Neuron (in vitro differentiated cells): ENCODE measurements around the gene OR13C8.
"Not testable (repeated sequence)": the region's sequence is repeated elsewhere in the genome, so short reads cannot be mapped to it uniquely, and the experiment has no call there.

Source experiments
- H2AFZ ChIP-seq: one replicate; pipeline ENCODE4 v1.6.1; 2013; ENCODE audit warnings: low read depth, mild to moderate bottlenecking, inconsistent platforms, low read length, moderate library complexity
- H3K27me3 ChIP-seq: one replicate; pipeline ENCODE4 v1.6.1; 2013; ENCODE audit warnings: low read length; ENCODE audit not compliant: insufficient read depth
- H3K36me3 ChIP-seq: one replicate; pipeline ENCODE4 v1.6.1; 2013; ENCODE audit warnings: low read length; ENCODE audit not compliant: insufficient read depth
- H3K4me1 ChIP-seq: one replicate; pipeline ENCODE4 v1.6.1; 2013; ENCODE audit warnings: low read length; ENCODE audit not compliant: insufficient read depth
- H3K4me3 ChIP-seq: 2 replicates; pipeline ENCODE4 v1.5.1; 2013; ENCODE audit warnings: mild to moderate bottlenecking, low read length, moderate library complexity
- H3K9me3 ChIP-seq: one replicate; pipeline ENCODE4 v1.6.1; 2013; ENCODE audit warnings: low read length

The OR13C8 gene, protein sequence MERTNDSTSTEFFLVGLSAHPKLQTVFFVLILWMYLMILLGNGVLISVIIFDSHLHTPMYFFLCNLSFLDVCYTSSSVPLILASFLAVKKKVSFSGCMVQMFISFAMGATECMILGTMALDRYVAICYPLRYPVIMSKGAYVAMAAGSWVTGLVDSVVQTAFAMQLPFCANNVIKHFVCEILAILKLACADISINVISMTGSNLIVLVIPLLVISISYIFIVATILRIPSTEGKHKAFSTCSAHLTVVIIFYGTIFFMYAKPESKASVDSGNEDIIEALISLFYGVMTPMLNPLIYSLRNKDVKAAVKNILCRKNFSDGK

DNA sequence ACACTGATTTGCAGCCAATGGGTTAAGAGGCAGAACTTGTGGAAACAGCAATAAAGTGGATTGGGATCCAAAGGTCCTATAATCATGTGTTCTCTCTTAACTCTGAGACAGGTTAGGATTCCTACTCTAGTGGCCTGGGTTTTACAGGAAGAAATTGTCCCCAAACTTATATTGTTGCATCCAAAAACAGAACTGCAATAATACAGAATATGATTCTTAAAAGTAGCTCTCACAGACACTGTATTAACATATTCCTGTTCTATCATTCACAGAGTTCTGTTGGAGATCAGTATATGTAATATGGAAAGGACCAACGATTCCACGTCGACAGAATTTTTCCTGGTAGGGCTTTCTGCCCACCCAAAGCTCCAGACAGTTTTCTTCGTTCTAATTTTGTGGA lies at the start of gene OR13C8:
Gene OR13C8 (plus strand): TSS at position 301 of the 400 bp plus-strand sequence. CDS start 0 bp downstream, at position 301.
- H3K27me3 ChIP-seq = no peaks in the 10 kb centered on the region
- no peak within 1 kb of the TSS for H3K4me3 ChIP-seq
- H3K4me1 ChIP-seq = no peaks in the 10 kb centered on the region
- H3K36me3 ChIP-seq = no peaks in the 10 kb centered on the region
- H2AFZ ChIP-seq = no peak within 1 kb of the TSS
- H3K9me3 ChIP-seq = no peaks in the 10 kb centered on the region

DNA sequence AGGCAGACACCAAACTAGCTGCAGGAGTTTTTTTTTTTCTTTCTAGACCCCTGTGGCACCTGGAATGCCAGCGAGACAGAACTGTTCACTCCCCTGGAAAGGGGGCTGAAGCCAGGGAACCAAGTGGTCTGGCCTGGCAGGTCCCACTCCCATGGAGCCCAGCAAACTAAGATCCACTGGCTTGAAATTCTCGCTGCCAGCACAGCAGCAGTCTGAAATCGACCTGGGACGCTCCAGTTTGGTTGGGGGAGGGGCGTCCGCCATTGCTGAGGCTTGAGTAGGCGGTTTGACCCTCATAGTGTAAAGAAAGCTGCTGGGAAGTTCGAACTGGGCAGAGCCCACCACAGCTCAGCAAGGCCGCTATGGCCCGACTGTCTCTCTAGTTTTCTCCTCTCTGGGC lies 48.7 kb upstream of the OR13C8 start:
- not testable (repeated sequence) for H3K9me3 ChIP-seq, H2AFZ ChIP-seq, H3K4me1 ChIP-seq, H3K27me3 ChIP-seq, H3K4me3 ChIP-seq, H3K36me3 ChIP-seq

DNA sequence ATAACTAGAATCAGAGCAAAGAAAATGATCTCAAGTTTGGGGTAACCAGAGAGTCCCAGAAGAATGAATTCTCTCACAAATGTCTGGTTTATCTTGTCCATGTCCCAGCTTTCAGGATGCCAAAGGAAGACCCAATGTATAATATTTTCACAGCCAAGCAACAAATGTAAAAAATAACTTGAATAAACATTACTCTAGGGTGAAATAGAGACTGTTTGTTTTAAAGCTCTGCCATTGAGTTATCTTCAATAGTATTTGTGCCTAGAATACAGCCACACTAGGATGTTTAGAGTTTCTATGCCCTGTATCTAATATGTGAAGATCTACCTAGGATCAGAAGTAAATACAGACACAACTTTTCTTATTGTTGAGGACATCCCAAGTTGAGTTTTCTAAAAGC lies 41.9 kb upstream of the OR13C8 start, which contains the start of gene OR13C4:
Gene OR13C4 (minus strand): TSS at position 101 of the 400 bp plus-strand sequence. CDS start 0 bp downstream, at position 101.
- Histone ChIP-seq H2AFZ (no peak within 1 kb of the TSS), H3K4me3 (no peak within 1 kb of the TSS), H3K4me1 (no peaks in the 10 kb centered on the region), H3K27me3 (no peaks in the 10 kb centered on the region), H3K36me3 (no peaks in the 10 kb centered on the region), H3K9me3 (no peaks in the 10 kb centered on the region)

DNA sequence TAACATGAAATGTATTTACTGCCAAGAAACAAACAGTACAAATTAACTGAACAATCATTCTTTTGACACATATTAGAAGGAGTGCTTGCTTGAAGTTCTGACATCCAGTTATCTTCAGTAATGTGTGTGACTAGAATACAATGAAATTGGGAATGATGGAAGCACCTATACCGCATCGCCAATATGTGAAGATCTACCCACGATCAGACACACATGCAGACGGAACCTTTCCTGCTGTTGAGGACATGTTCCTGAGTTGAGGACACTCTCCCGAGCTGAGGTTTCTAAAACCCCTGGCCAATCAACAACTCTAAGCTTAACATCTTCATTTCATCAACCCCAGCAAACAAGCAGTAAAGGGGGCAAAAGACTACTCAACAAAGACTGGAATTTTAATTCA lies 32.2 kb upstream of the OR13C8 start, which contains the start of gene OR13C3:
Gene OR13C3 (minus strand): TSS at position 101 of the 400 bp plus-strand sequence. CDS start 133 bp downstream, outside the sequence.
- H3K9me3 ChIP-seq = no peaks in the 10 kb centered on the region
- H3K4me3 ChIP-seq = no peak within 1 kb of the TSS
- no peaks in the 10 kb centered on the region for H3K27me3 ChIP-seq
- peaks cover 6% of the 10 kb centered on the region for H3K4me1 ChIP-seq
- no peaks in the 10 kb centered on the region for H3K36me3 ChIP-seq
- no peak within 1 kb of the TSS for H2AFZ ChIP-seq

DNA sequence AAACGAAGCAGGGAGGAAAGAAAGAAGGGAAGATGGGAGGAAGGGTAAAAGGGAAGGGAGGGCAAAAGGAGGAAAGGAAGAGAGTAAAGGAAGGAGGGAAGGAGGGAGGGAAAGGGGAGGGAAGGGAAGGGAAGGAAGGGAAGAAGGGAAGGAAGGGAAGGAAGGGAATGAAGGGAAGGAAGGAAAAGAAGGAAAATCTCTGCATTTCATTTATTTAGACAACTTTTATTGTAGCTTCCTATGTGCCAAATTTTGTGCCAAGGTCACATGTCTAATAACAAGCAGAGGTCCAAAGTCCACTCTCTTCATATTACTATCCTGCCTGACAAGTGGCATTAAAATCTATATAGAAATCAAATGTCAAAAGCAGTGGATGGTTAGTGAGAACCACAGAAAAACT lies 29.7 kb upstream of the OR13C8 start:
- Histone ChIP-seq H3K36me3 (no peaks in the 10 kb centered on the region), H3K27me3 (no peaks in the 10 kb centered on the region), H2AFZ (no peak overlapping the region), H3K4me1 (no peaks in the 10 kb centered on the region), H3K9me3 (no peaks in the 10 kb centered on the region), H3K4me3 (no peak overlapping the region)

DNA sequence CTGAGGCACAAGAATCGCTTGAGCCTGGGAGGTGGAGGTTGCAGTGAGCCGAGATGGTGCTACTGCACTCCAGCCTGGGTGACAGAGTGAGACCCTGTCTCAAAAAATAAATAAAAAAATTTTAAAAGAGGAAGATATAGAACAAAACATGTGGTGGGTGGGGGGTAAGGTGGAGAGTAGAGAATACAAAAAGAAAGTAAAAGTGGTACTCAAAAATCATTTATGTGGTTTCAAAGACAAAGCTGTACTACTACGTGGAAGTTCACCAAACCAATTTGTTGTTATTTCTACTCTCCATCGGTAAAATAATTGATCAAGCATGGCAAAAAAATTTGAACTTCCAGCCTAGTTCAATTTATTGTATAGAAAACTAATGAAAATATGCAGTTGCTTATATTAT lies 24.3 kb upstream of the OR13C8 start:
- Histone ChIP-seq H3K36me3 (no peaks in the 10 kb centered on the region), H3K27me3 (no peaks in the 10 kb centered on the region), H3K4me3 (no peak overlapping the region), H3K4me1 (no peaks in the 10 kb centered on the region), H3K9me3 (no peaks in the 10 kb centered on the region), H2AFZ (no peak overlapping the region)

DNA sequence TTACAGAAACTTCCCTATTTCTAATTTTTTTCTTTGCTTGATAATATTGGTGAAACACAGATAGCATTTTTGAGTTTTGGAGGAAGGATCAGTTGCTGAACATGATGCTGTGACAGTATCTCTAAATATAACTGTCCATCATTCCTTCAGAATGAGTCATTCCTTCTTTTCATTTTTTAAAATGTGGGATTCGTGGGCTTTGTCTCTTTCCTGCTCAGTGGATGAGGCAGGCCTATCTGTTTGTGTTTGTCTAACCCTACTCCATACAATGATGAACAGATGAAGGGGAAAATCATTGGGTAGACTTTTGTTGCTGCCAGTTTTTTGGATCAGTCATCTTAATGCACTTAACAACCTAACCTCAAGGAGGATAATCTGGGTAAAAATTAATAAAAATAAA lies 15.7 kb upstream of the OR13C8 start:
- H3K9me3 ChIP-seq = no peaks in the 10 kb centered on the region
- H3K4me3 ChIP-seq = no peak overlapping the region
- no peaks in the 10 kb centered on the region for H3K27me3 ChIP-seq
- H3K4me1 ChIP-seq = no peaks in the 10 kb centered on the region
- H2AFZ ChIP-seq = no peak overlapping the region
- no peaks in the 10 kb centered on the region for H3K36me3 ChIP-seq

DNA sequence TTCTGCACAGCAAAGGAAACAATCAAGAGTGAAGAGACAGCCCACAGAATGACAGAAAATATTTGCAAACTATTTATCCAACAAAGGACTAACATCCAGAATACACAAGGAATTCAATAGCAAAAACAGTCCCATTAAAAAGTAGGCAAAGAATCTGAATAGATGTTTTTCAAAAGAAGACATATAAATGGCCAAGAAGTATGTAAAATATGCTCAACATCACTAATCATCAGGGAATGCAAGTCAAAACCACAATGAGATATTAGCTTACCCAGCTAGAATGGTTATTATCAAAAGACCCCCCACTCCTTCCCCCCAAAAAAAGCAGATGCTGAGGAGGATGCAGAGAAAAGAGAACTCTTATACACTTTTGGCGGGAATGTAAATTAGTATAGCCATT lies 13.4 kb upstream of the OR13C8 start:
- Histone ChIP-seq H3K4me3 (no peak overlapping the region), H3K4me1 (no peaks in the 10 kb centered on the region), H3K27me3 (no peaks in the 10 kb centered on the region), H3K36me3 (no peaks in the 10 kb centered on the region), H3K9me3 (no peaks in the 10 kb centered on the region), H2AFZ (no peak overlapping the region)

DNA sequence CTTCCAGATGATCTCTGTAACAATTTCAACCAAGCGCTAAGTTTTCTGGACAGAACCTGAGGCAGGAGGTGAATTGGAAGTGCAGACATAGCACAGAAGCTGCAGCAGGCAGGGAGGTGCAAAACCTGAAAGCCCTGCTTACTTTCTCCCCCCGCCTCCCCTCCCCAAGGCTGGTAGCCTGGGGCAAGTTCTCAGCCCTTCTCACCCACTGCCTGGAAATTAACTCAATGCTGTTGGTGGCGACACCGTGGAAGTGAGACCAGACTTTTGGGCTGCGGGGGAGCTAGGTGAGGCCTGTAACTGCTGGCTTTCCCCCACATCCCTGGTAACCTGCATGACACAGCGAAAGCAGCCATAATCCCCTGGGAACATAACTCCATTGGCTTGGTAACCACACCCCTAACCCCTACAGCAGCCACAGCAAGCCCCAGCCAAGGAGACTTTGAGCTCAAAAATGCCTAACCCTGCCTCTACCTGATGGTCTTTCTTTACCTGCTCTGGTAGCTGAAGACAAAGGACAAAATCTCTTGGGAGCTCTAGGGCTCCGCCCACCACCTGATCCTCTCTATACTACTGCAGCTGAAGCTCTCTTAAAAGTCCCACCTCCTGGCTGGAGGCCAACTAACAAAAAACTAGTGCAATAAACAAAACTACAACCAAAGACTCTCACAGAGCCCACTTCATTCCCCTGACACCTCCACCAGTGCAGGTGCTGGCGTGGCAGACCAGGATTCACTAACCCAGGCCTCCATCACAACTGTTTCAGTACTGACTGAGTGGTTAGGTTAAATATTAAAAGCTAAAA lies 11.9 kb upstream of the OR13C8 start:
- H3K36me3 ChIP-seq = no peaks in the 10 kb centered on the region
- no peak overlapping the region for H3K4me3 ChIP-seq
- no peaks in the 10 kb centered on the region for H3K9me3 ChIP-seq
- no peak overlapping the region for H2AFZ ChIP-seq
- no peaks in the 10 kb centered on the region for H3K4me1 ChIP-seq
- H3K27me3 ChIP-seq = no peaks in the 10 kb centered on the region

DNA sequence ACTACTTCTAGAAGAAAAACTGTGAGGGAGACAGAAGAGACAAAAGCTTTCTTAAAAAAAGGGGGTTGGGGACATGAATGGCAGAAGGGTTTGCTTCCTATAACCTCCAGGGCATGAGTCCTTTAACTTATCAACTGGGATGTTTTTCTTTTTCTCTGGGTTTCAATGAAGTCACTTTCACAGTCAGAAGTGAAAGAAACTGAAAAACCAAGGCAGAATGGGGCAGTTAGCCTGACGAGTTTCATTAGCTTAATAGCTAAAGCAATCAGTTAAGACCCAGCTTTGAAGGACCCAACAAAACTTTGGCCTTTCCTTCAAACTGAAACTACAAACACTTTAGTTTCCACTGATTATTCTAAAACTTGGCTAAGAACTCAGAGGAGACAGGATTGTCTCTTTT lies 4.6 kb upstream of the OR13C8 start:
- H3K4me1 ChIP-seq = no peaks in the 10 kb centered on the region
- H3K4me3 ChIP-seq = no peak overlapping the region
- H2AFZ ChIP-seq = no peak overlapping the region
- no peaks in the 10 kb centered on the region for H3K27me3 ChIP-seq
- no peaks in the 10 kb centered on the region for H3K36me3 ChIP-seq
- H3K9me3 ChIP-seq = no peaks in the 10 kb centered on the region

DNA sequence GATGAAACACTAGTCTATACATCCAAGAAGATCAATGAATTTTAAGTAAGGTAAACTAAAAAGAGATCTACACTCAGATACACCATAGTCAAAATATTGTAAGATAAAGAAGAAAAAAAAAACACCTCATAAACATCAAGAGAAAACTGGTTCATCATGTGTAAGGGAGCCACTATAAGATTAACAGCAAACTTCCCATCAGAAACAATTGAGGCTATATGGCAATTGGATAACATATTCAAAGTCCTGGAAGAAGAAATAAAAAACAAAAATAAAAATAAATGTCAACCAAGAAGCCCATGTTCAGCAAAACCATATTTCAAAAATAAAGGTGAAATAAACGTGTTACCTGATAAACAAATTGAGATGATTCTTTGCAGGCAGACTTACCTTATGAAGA lies 3.6 kb downstream of the OR13C8 start:
- Histone ChIP-seq H3K36me3 (no peaks in the 10 kb centered on the region), H2AFZ (no peak overlapping the region), H3K9me3 (no peaks in the 10 kb centered on the region), H3K4me1 (no peaks in the 10 kb centered on the region), H3K4me3 (no peak overlapping the region), H3K27me3 (no peaks in the 10 kb centered on the region)

DNA sequence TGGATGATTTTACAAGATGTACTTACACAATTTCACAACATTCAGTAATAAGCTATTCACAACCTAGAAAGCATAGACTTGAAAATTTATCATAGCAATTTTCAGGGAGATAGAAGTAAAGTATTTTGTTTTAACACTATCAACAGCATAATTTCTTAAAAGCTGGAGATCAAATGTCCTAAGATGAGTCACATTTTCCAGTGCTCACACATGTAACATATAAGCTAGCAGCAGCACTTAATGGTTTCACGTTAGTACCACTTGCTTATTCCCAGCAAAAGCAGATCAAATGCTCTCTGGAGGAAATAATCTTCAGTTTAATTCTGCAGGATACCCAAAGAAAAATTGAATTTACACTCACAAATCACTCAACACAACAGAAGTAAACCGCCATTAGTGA lies 6.5 kb downstream of the OR13C8 start:
- no peaks in the 10 kb centered on the region for H3K36me3 ChIP-seq
- H2AFZ ChIP-seq = no peak overlapping the region
- no peaks in the 10 kb centered on the region for H3K27me3 ChIP-seq
- no peaks in the 10 kb centered on the region for H3K9me3 ChIP-seq
- no peaks in the 10 kb centered on the region for H3K4me1 ChIP-seq
- no peak overlapping the region for H3K4me3 ChIP-seq

DNA sequence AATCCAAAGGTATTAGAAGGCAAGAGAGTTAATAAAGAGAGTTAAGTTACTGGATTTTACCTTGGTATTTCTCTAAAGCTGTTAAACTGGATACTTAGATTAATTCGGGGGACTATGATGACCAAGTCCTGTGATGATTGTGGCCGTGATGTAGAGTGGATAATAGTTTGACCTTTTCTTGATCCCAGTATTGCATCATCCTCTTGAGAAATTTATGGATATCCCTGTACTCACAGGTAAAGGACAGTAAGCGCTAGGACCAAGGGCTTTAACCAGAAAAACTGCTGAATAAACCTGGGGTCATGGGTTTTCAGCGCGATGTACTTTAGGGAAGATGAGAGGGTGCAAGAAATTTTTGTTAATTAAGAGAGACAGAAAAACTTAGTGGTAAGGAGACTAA lies 8.3 kb downstream of the OR13C8 start:
- no peaks in the 10 kb centered on the region for H3K36me3 ChIP-seq
- H2AFZ ChIP-seq = no peak overlapping the region
- no peaks in the 10 kb centered on the region for H3K9me3 ChIP-seq
- no peaks in the 10 kb centered on the region for H3K4me1 ChIP-seq
- H3K4me3 ChIP-seq = no peak overlapping the region
- H3K27me3 ChIP-seq = no peaks in the 10 kb centered on the region
